ENCODE data around the gene PGLYRP2.

The PGLYRP2 gene

DNA sequence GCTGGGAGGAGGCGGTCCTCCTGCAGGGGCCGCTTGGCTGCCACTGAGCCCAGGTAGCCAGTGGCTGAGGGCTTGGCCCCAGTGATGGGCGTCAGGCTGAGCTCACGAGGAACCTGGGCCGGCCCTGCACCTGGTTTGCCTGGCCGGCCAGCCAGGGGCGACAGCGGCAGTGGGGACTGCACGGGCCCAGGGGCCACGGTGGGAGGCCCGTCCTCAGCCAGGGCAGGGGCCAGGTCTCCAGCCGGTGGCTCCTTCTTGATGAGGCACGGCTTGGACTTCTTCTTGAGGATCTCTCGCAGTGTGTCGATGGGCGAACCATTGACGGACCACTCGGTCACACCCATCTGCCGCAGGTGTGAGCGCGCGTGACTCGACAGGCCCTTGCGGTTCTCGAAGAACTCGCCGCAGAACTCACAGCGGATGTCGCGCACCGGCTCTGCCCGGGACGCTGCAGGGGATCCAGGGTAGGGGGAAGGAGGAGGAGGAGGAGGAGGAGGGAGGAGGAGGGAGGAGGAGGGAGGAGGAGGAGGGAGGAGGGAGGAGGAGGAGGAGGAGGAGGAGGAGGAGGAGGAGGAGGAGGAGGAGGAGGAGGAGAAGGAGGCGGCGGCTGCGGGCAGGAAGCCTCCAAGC, 53.9 kb downstream of the PGLYRP2 start:
- no peak for DNase-seq

DNA sequence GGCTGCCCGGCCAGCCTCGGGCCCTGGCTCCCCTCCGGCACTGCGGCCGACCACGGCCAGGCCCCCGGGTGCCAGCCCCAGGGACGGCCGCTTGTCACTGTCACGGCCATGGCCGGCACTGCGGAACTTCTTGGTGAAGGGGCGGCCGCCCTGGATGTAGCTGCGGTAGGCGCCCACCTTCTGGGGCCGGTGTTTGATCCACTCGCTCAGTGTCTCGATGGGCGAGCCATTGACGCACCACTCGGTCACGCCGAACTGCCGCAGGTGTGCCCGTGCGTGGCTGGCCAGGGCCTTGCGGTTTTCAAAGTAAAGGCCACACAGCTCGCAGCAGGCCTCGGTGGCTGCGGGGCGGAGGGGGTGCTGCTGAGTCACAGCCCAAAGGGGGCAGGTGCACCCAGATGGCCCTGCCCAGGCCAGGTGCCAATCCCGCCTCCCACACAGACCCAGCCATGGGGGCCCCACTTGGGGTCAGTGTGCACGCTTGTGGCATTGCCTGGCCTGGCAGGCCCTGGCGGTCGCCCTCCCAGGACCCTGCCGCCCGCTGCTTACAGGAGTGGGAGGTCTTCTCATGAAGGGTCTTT, 54.5 kb downstream of the PGLYRP2 start:
- DNase-seq, result no peak

DNA sequence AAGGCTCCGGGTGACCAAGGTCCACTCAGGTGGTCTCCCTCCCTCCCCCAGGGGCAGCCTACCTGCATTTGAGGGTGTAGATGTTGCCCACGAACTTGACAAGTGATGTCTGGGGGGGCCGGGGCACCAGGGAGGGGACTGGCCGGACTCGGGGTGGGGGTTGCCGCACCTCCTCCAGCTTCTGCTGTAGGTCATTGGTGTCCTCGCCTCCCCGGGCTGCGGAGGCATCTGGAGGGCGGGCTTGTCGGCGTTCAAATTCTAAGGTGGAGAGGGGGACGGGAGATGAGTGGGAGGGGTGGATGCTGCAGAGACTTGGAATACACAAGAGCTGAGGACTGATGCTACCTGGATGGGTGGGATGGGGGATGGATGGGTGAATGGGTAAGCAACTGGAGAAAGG, 55.2 kb downstream of the PGLYRP2 start:
- DNase-seq, result no peak

DNA sequence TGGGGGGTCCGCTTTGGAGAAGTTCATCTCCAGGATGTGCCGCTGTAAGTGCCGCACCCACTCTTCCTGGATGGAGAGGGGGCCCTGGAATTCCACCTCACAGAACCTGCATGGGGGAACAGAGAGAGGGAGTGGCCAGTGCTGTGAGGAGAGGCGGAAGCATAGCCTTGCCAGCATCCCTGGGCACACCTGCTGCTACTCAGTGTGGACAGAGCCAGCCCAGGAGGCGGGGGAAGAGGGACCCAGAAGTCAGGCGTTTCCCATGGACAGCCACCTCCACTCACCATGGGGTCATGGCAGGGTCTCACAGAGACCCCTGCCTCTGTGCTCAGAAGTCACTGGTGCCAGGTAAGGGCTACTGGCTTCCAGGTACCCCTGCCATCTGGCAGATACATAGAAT, 56.2 kb downstream of the PGLYRP2 start:
- DNase-seq, result no peak

DNA sequence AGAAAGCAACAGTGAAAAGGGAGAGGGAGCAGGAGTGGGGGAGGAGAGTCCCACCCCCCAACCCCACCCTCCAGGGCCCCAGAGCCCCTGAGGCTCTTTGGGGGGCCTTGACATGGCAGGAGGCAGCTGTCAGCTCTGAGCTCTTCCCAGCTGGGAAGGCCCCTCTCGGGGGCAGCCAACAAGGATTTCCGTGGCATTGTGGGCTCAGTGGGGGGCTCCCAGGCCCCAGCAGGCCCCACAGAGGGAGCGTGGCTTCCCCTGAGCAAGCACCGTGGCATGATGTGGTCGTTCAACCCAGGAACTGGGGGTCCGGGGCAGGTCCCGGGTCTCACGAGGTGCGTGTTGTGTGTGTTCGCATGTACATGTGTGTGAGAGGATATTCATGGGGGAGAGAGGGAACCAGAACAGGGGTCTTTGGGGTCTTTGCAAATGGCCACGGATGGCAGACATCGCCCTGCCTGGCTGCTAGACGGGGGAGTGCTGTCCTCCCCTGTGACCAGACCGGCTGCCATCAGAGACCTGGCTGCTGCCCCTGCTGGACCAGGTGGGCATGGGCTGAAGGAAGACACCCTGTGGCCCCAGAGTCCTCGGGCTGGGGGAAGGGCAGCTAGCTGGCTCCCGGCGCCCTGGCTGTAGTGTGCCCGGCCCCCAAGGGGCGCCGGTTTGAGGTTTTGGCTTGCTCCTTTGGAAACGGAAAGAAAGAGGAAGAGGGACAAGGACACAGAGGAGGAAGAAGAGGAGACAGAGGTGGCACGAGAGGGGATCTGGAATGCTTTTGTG, 56.8 kb downstream of the PGLYRP2 start:
- no peak for DNase-seq

DNA sequence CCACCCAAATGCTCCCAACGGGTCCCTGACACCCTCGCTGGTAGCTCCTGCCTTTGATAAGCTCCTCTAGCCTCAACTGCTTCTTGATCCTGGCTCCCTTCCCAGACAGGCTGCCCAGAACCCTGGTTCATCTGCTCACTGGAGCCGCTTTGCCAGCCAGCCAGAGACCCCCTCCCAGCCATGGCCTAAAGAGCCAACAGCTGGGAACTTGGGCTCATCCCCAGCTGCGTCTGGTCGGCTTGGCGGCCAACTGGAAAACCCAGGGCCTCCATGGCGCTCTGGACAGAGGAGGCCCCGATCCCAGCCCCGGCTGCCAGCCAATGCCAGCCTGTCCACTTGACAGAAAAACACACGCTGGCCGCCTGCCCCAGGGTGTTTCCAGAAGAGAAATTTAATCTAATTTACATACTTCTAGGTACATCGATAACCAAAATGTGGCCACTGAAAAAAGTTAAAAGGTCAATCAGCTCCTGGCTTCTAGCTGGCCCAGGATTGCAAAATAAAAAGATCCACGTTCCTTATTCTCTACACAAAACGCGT, 57.5 kb downstream of the PGLYRP2 start:
- DNase-seq, result no peak

DNA sequence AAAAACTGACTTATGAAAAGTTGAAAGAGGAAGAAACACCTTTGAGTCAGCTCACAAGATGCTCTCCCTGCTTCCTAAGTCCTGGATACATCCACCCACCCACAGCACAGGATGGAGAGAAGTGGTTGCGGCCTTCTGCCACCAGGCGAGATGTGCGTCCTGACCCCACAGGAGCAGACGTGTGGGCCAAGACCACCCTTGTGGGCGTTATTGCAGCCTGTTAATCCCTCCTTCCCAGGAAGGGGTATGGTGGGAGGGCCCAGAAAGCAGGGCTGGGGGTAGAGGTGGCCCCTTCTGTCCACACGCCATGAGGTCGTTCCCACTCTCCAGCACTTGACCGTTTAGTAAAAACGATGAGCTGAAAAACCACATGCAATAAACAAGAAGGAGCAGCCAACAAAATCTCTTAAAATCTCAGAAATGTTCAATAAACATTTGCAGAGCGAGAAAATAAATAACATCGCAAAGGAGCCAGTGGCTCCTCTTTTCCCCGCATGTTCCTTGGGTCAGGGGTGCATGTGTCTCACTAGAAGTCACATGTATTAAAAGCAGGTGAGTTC, 58.1 kb downstream of the PGLYRP2 start:
- no peak for DNase-seq

DNA sequence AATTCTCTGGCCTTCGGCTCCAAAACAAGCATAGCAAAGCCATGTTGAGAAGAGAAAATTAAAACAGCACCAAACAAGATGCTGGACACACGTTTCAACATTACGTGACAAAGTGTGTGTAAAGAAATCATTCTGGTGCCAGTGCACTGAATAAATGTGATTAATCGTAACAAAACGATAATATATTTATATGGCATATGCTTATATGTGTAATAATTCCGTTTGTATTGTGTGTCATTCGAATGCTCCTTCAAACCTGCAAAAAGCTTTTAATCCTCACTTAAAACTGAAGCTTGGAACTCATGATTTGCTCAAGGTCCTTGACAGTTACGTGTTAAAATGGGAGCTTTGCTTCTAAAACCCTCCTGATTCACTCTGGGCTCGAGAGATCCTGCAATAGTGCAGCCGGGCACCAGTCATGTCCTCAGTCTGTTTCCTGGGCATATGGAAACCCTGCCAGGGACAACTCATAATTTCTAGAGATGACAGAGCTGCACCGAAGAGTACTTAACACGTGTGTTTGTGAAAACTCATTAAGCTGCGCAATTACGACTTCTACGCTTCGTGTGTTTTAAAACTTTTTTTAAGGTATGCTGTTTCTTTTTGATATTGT, 59.8 kb downstream of the PGLYRP2 start:
- DNase-seq, result no peak
